Neural cell (in vitro differentiated cells): ENCODE data around the gene BCAR3.

Experiments used
- CTCF ChIP-seq: fragments of 450-650 bp; IDR thresholded peaks from 2 replicates; pipeline ENCODE4 v1.5.1; 2014; ENCODE audit warnings: antibody characterized with exemption, mild to moderate bottlenecking, moderate library complexity; ENCODE audit not compliant: poor library complexity, severe bottlenecking
- EP300 ChIP-seq: fragments of 450-650 bp; conservative IDR thresholded peaks from 2 replicates; pipeline ENCODE4 v1.6.1; 2014; ENCODE audit warnings: antibody characterized with exemption, mild to moderate bottlenecking, moderate library complexity; ENCODE audit not compliant: poor library complexity, severe bottlenecking
- POLR2AphosphoS5 ChIP-seq: IDR thresholded peaks from 2 replicates; pipeline ENCODE4 v1.6.1; 2012

DNA sequence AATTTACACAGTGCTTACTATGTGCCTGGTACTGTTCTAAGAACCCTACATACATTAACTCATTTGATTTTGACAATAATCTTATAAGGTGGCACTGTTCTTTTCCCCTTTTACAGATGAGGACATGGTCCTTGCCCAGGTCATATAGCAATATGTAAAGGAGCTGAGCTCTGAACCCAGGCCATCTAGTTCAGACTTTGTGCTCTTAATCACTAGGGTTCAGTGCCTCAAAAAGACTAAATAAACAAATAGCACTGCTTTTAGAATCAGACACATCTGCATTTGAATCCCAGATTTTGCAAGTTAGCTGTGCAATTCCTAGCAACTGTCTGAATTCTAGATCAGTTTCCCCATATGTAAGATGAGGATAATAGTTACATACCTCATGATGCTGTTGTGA lies 8.7 kb upstream of the BCAR3 start:
- no peak for TF ChIP-seq CTCF
- no peak for TF ChIP-seq POLR2AphosphoS5
- no peak for TF ChIP-seq EP300
